ENCODE data around the gene DZANK1.
"Not testable (repeated sequence)": the region's sequence is repeated elsewhere in the genome, so short reads cannot be mapped to it uniquely, and the experiment has no call there.

DZANK1 gene

GRCh38 chr20:18466894-18467730 lies at the start of gene DZANK1, which contains the start of gene POLR3F:
Gene DZANK1 (minus strand): TSS chr20:18467030. CDS start chr20:18465358, 1,672 bp downstream.
Gene POLR3F (plus strand): TSS chr20:18467390. CDS start chr20:18467507, 117 bp downstream.
- DNase-seq (ENCODE audit: low spot score): peak; percentile 96

DNA sequence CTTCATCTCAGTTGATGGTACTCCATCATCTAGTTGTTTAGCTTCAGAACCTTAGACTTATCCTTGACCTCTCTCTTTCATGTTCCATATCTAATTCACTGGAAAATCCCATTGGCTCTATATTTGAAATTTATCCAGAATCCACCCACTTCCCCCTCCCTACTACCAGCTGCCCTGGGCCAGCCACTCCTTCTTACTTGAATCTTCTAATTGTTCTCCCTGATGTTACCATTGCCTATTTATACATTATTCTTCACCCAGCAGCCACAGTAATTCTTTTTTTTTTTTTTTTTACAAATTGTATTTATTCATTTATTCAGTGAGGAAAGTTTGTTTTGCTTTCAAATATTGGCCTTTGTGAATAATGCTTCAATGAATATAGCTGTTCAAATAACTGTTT lies 49.1 kb upstream of the DZANK1 start:
- no peak for DNase-seq (ENCODE audit: low spot score)

- DNase-seq (ENCODE audit: low spot score): no peak
Observed at GRCh38 chr20:18514127-18514526, 47.3 kb upstream of the DZANK1 start.

- DNase-seq (ENCODE audit: low spot score): no peak
Observed at GRCh38 chr20:18513208-18513607, 46.4 kb upstream of the DZANK1 start.

DNA sequence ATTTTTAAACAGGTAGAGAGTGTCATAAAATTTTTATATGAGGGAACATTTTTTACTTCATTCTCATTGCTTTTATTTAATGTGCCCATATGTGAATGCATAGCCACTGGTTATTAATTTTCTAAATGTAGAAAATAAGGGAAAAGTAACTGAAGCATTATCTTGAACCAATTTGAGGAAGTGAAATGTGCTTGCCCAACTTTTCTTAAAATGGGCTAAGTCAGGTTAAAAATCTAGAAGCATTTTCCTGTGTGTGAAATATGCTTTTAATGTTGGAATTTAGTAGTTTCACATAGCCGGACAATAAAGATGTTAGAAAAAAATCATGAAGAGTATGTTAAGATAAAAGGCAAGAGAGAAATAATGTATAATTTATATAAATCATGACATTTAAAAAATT lies 44.7 kb upstream of the DZANK1 start:
- no peak for DNase-seq (ENCODE audit: low spot score)

DNA sequence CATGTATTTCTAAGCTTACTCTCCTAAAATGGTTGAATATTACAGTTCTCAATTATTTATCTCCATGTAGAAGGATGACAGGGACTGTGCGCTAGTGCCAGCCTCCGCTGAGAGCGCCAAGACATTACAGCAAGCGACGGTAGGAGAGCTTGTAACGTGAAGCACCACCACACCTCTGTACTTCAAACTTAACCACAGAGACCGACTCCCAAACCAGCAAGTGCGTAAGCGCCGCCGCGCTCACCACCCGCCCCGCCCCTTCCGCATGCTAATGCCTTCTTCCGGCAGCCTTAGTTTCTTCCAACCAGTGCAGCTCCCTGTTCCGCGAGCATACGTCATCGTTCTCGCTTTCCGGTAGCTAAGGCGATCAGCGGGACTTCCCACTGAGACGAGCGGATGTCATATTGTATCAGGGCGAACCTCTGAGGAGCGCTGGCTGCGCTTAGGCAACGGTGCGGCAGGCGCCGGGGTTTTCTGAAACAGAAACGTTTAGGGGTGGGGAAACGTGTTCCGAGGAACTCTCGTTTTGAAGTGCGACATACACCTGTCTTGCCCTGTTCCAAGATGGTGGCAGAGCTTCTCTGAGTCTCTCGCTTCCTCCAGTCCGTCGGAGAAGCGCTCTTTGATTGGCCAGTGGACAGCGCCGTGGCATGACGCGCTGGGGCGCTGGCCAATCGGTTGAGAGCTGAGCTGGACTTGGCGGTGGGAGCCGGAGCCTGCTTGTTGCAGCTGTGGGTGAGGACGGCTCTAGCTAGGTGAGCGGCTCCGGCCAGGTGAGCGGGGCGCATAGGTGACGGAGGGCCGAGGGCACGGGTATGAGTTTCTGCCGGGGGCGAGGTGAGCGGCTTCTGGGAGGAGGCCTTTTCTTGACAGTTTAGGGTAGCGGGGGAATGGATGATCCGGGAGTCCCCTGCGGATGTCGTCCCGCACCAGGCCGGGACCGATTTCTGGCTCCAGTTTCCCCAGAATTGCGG lies 40.7 kb upstream of the DZANK1 start, which contains the start of gene SEC23B:
TSS of gene SEC23B (plus strand) at position 723 of the 974 bp plus-strand sequence. CDS start 2,896 bp downstream, outside the sequence.
- peak; percentile 98 for DNase-seq (ENCODE audit: low spot score)

DNA sequence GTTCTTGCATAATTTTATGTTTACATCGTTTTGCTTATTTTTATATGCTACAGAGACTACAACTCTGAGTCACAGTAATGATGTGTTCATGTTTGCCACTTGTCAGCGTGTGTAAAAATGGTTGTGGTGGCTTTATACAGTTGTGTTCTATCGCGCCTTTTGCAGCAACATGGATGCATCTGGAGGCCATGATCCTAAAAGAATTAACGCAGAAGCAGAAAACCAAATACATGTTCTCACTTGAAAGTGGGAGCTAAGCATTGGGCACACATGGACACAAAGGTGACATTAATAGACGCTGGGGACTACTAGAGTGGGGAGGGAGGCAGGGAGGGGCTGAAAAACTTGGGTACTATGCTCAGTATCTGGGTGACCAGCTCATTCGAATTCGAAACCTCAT lies 39.9 kb upstream of the DZANK1 start:
- no peak for DNase-seq (ENCODE audit: low spot score)

GRCh38 chr20:18504479-18505060 lies 37.7 kb upstream of the DZANK1 start:
- peak; percentile 15 for DNase-seq (ENCODE audit: low spot score)

DNA sequence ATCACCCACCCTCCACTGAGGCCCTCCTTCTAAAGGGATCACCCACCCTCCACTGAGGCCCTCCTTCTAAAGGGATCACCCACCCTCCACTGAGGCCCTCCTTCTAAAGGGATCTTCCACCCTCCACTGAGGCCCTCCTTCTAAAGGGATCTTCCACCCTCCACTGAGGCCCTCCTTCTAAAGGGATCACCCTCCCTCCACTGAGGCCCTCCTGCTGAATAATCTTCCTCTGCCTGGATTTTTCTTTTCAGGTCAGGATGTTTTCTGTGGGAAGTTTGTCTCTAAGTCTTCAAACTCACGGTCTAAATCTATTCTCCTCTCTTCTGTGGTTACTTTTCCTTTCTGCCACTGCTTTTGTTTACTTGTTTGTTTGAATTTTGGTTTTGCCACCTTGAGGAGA lies 34.8 kb upstream of the DZANK1 start:
- DNase-seq (ENCODE audit: low spot score): not testable (repeated sequence)

DNA sequence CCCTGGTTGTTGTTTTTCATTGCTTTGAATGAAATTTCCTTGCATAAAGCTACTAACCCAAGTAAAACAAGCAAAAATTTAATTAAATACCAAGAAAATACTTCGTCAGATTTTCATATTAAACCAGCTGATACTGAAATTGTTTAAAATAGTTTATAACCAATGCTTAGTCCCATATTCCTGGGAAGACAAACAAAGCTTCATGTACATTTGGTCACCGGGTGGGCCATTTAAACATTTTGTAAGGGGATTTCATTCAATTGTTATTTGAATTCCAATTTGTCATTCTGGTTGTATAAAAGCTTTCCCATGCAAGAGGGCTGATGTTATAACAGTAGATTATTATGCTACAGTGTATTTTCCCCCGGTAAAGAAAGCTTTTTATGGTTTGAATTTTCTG lies 30.8 kb upstream of the DZANK1 start:
- no peak for DNase-seq (ENCODE audit: low spot score)

GRCh38 chr20:18496740-18497592 lies 30.1 kb upstream of the DZANK1 start, which contains the start of gene RBBP9:
Gene RBBP9 (minus strand): TSS chr20:18497225. CDS start chr20:18497167, 58 bp downstream.
- peak; percentile 86 for DNase-seq (ENCODE audit: low spot score)

GRCh38 chr20:18496042-18496441 lies 29.2 kb upstream of the DZANK1 start:
- DNase-seq (ENCODE audit: low spot score): peak; percentile 1

- no peak for DNase-seq (ENCODE audit: low spot score)
Observed at GRCh38 chr20:18488301-18488700, 21.5 kb upstream of the DZANK1 start.

DNA sequence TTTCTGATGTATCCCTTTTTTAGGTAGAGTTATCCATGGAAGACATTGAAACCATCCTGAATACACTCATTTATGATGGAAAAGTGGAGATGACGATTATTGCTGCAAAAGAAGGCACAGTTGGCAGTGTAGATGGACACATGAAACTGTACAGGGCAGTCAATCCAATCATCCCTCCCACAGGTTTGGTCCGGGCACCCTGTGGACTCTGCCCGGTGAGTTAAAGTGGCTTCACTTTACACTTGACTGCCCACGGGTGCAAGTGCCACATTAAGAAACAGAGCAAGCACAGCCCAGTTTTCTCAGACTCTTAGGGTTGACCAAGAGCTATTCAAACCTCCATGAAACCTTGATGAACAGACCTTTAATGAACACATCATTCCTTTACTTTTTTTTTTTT lies 14.8 kb upstream of the DZANK1 start:
- DNase-seq (ENCODE audit: low spot score): no peak

DNA sequence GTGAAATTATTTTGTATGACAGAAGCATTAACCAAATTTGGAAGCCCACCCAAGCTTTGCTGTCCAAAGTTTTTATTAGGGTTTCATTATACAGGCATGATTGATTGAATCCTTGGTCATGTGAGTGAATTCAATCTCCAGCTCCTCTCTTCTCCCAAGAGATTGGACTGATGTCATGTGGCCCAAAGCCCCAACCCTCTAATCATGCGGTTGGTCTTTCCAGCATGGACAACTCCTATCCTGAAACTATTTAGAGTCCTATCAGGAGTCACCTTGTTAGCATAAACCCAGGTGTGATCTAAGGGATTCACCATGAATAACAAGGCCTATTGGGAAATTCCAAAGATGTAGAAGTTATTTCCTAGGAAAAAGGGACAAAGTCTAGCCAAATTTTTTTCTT lies 11.0 kb upstream of the DZANK1 start:
- no peak for DNase-seq (ENCODE audit: low spot score)

GRCh38 chr20:18477218-18477617 lies 10.4 kb upstream of the DZANK1 start:
- no peak for DNase-seq (ENCODE audit: low spot score)

DNA sequence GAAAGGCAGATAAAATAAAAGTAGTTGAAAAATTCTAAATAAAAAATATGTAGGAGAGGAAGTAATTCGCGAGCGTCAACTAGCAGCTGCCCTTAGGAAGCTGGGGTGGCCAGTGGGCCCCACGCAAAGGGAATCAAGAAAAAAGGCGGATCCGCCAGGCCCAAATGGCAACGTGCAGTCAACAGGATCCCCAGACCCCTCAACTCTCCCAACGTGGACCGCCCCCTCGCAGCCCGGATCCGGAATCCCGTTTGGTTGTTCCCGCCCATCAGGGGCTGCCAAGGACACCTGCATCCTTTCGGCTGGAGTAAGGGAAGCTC lies 296 bp downstream of the DZANK1 start:
- DNase-seq (ENCODE audit: low spot score): peak; percentile 1

- peak; percentile 83 for DNase-seq (ENCODE audit: low spot score)
Observed at GRCh38 chr20:18465536-18466200, 1.2 kb downstream of the DZANK1 start.

DNA sequence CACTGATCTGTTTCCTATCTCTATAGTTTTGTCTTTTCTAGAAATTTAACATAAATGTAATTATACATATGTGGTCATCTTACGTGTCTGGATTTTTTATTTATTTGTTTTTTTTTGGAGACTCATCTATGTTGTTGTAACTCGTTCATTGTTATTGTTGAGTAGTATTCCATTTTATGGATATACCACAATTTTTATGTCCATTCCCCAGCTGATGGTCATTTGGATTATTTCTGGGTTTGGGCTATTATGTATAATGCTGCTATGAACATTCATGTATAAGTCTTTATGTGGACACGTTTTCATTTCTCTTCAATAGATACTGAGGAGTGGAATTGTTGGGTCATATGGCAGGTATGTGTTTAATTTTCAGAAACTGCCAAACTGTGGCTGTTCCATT lies 10.2 kb downstream of the DZANK1 start:
- DNase-seq (ENCODE audit: low spot score): no peak

GRCh38 chr20:18443886-18444285 lies 22.9 kb downstream of the DZANK1 start:
- peak; percentile 20 for DNase-seq (ENCODE audit: low spot score)

- DNase-seq (ENCODE audit: low spot score): no peak
Observed at GRCh38 chr20:18440403-18440802, 26.4 kb downstream of the DZANK1 start.
